Measurements from ENCODE around the gene NINJ1. TPM values are rescaled to one million over a fixed set of nuclear protein-coding genes. Genes with fewer than 3 reads are reported as not detected.

NINJ1 gene
- total and polyA plus RNA-seq, 4 donors: 23.8 to 60.4 (median 47.5) TPM

- no peaks in the 10 kb centered on the region for H3K27me3 ChIP-seq (ENCODE audit: control insufficient read depth, insufficient read depth, low read length)
- peaks cover 14% of the 10 kb centered on the region for H3K4me1 ChIP-seq (ENCODE audit: control insufficient read depth, insufficient read depth, low read length)
- H3K36me3 ChIP-seq (ENCODE audit: control insufficient read depth, insufficient read depth, low read length): peaks cover 58% of the 10 kb centered on the region
- DNase-seq (ENCODE audit: low read depth in 4 of 6, low spot score in 6 of 6): no peak
- 16% methylated on average over 3 of the region's 3 CpGs for WGBS (ENCODE audit: insufficient coverage)
- H3K4me3 ChIP-seq (ENCODE audit: low read depth, low read length): no peak overlapping the region
- no peaks in the 10 kb centered on the region for H3K9me3 ChIP-seq (ENCODE audit: control insufficient read depth, insufficient read depth, low read length)
- no peak overlapping the region for H3K27ac ChIP-seq (ENCODE audit: low read depth, low read length)
These were observed 18.5 kb downstream of the NINJ1 start for GRCh38 chr9:93115486-93116071.

GRCh38 chr9:93114984-93115335, 19.1 kb downstream of the NINJ1 start:
- 89% methylated on average over 5 of the region's 5 CpGs for WGBS (ENCODE audit: insufficient coverage)
- no peak overlapping the region for H3K4me3 ChIP-seq (ENCODE audit: low read depth, low read length)
- no peak overlapping the region for H3K27ac ChIP-seq (ENCODE audit: low read depth, low read length)

GRCh38 chr9:93114169-93114983, 19.7 kb downstream of the NINJ1 start:
- 85% methylated on average over 17 of the region's 17 CpGs for WGBS (ENCODE audit: insufficient coverage)
- no peak overlapping the region for H3K4me3 ChIP-seq (ENCODE audit: low read depth, low read length)

More at GRCh38 chr9:93114984-93115335, 19.1 kb downstream of the NINJ1 start:
- Histone ChIP-seq H3K27me3 (ENCODE audit: control insufficient read depth, insufficient read depth, low read length) (no peaks in the 10 kb centered on the region), H3K4me1 (ENCODE audit: control insufficient read depth, insufficient read depth, low read length) (peaks cover 8% of the 10 kb centered on the region), H3K9me3 (ENCODE audit: control insufficient read depth, insufficient read depth, low read length) (no peaks in the 10 kb centered on the region), H3K36me3 (ENCODE audit: control insufficient read depth, insufficient read depth, low read length) (peaks cover 59% of the 10 kb centered on the region)
- DNase-seq (ENCODE audit: low read depth in 4 of 6, low spot score in 6 of 6): no peak

GRCh38 chr9:93112864-93113389, 21.1 kb downstream of the NINJ1 start:
- Histone ChIP-seq H3K4me1 (ENCODE audit: control insufficient read depth, insufficient read depth, low read length) (peaks cover 7% of the 10 kb centered on the region), H3K36me3 (ENCODE audit: control insufficient read depth, insufficient read depth, low read length) (peaks cover 71% of the 10 kb centered on the region), H3K4me3 (ENCODE audit: low read depth, low read length) (no peak overlapping the region), H3K9me3 (ENCODE audit: control insufficient read depth, insufficient read depth, low read length) (no peaks in the 10 kb centered on the region), H3K27me3 (ENCODE audit: control insufficient read depth, insufficient read depth, low read length) (no peaks in the 10 kb centered on the region), H3K27ac (ENCODE audit: low read depth, low read length) (no peak overlapping the region)
- 84% methylated on average over 10 of the region's 13 CpGs for WGBS (ENCODE audit: insufficient coverage)
- DNase-seq (ENCODE audit: low read depth in 4 of 6, low spot score in 6 of 6): no peak

More at GRCh38 chr9:93114169-93114983, 19.7 kb downstream of the NINJ1 start:
- Histone ChIP-seq H3K9me3 (ENCODE audit: control insufficient read depth, insufficient read depth, low read length) (no peaks in the 10 kb centered on the region), H3K27me3 (ENCODE audit: control insufficient read depth, insufficient read depth, low read length) (no peaks in the 10 kb centered on the region), H3K4me1 (ENCODE audit: control insufficient read depth, insufficient read depth, low read length) (peaks cover 2% of the 10 kb centered on the region), H3K36me3 (ENCODE audit: control insufficient read depth, insufficient read depth, low read length) (peaks cover 58% of the 10 kb centered on the region), H3K27ac (ENCODE audit: low read depth, low read length) (no peak overlapping the region)
- DNase-seq (ENCODE audit: low read depth in 4 of 6, low spot score in 6 of 6): no peak

- H3K36me3 ChIP-seq (ENCODE audit: control insufficient read depth, insufficient read depth, low read length): peaks cover 78% of the 10 kb centered on the region
- H3K27ac ChIP-seq (ENCODE audit: low read depth, low read length): no peak overlapping the region
- H3K4me3 ChIP-seq (ENCODE audit: low read depth, low read length): no peak overlapping the region
- H3K27me3 ChIP-seq (ENCODE audit: control insufficient read depth, insufficient read depth, low read length): no peaks in the 10 kb centered on the region
- 81% methylated on average over 15 of the region's 15 CpGs for WGBS (ENCODE audit: insufficient coverage)
- peaks cover 7% of the 10 kb centered on the region for H3K4me1 ChIP-seq (ENCODE audit: control insufficient read depth, insufficient read depth, low read length)
- H3K9me3 ChIP-seq (ENCODE audit: control insufficient read depth, insufficient read depth, low read length): no peaks in the 10 kb centered on the region
- no peak for DNase-seq (ENCODE audit: low read depth in 4 of 6, low spot score in 6 of 6)
These were observed 21.8 kb downstream of the NINJ1 start for GRCh38 chr9:93112116-93112863.

GRCh38 chr9:93111371-93112115, 22.5 kb downstream of the NINJ1 start:
- Histone ChIP-seq H3K36me3 (ENCODE audit: control insufficient read depth, insufficient read depth, low read length) (peaks cover 78% of the 10 kb centered on the region), H3K27ac (ENCODE audit: low read depth, low read length) (no peak overlapping the region), H3K27me3 (ENCODE audit: control insufficient read depth, insufficient read depth, low read length) (no peaks in the 10 kb centered on the region), H3K9me3 (ENCODE audit: control insufficient read depth, insufficient read depth, low read length) (no peaks in the 10 kb centered on the region), H3K4me3 (ENCODE audit: low read depth, low read length) (no peak overlapping the region), H3K4me1 (ENCODE audit: control insufficient read depth, insufficient read depth, low read length) (peaks cover 7% of the 10 kb centered on the region)
- WGBS (ENCODE audit: insufficient coverage): 85% methylated on average over 17 of the region's 18 CpGs
- no peak for DNase-seq (ENCODE audit: low read depth in 4 of 6, low spot score in 6 of 6)

GRCh38 chr9:93111001-93111370, 23.1 kb downstream of the NINJ1 start:
- WGBS (ENCODE audit: insufficient coverage): 83% methylated on average over 11 of the region's 11 CpGs
- Histone ChIP-seq H3K9me3 (ENCODE audit: control insufficient read depth, insufficient read depth, low read length) (no peaks in the 10 kb centered on the region), H3K4me3 (ENCODE audit: low read depth, low read length) (no peak overlapping the region), H3K27ac (ENCODE audit: low read depth, low read length) (no peak overlapping the region), H3K27me3 (ENCODE audit: control insufficient read depth, insufficient read depth, low read length) (no peaks in the 10 kb centered on the region), H3K4me1 (ENCODE audit: control insufficient read depth, insufficient read depth, low read length) (peaks cover 7% of the 10 kb centered on the region), H3K36me3 (ENCODE audit: control insufficient read depth, insufficient read depth, low read length) (peaks cover 77% of the 10 kb centered on the region)
- DNase-seq (ENCODE audit: low read depth in 4 of 6, low spot score in 6 of 6): no peak

- Histone ChIP-seq H3K36me3 (ENCODE audit: control insufficient read depth, insufficient read depth, low read length) (peaks cover 77% of the 10 kb centered on the region), H3K27ac (ENCODE audit: low read depth, low read length) (no peak overlapping the region), H3K27me3 (ENCODE audit: control insufficient read depth, insufficient read depth, low read length) (no peaks in the 10 kb centered on the region), H3K4me1 (ENCODE audit: control insufficient read depth, insufficient read depth, low read length) (peaks cover 7% of the 10 kb centered on the region), H3K9me3 (ENCODE audit: control insufficient read depth, insufficient read depth, low read length) (no peaks in the 10 kb centered on the region), H3K4me3 (ENCODE audit: low read depth, low read length) (no peak overlapping the region)
- no peak for DNase-seq (ENCODE audit: low read depth in 4 of 6, low spot score in 6 of 6)
- WGBS (ENCODE audit: insufficient coverage): 93% methylated on average over 14 of the region's 14 CpGs
These were observed 23.7 kb downstream of the NINJ1 start for GRCh38 chr9:93110311-93110855.

Data from spinal cord (tissue), 10 donors.